Stimulated activated memory B cell treated with anti-CD40 and anti-IgM and Interleukin-4, amounts not matched to agents 10 μg/mL and 1 μg/mL and 100 μg/mL, for 72 hours (primary cell): ENCODE results near the gene CRYGS.
A peak's percentile ranks its signal among the peaks of the same experiment; 100 is the strongest.
"Not testable (repeated sequence)": the region's sequence is repeated elsewhere in the genome, so short reads cannot be mapped to it uniquely, and the experiment has no call there.

ENCODE experiments used
- ATAC-seq: fragments of 150-1000 bp; cut with Tn5 transposase; 2 replicates; pipeline ENCODE4 v1.10.0; 2021
- H3K27ac Mint-ChIP-seq: one replicate; pipeline ENCODE4 v1.8.0; 2022; ENCODE audit warnings: mild to moderate bottlenecking, mixed read lengths
- H3K27me3 Mint-ChIP-seq: one replicate; pipeline ENCODE4 v1.8.0; 2022; ENCODE audit warnings: mixed read lengths
- H3K36me3 Mint-ChIP-seq: one replicate; pipeline ENCODE4 v1.8.0; 2022; ENCODE audit warnings: mixed read lengths
- H3K4me1 Mint-ChIP-seq: one replicate; pipeline ENCODE4 v1.8.0; 2022; ENCODE audit warnings: mixed read lengths
- H3K4me3 Mint-ChIP-seq: one replicate; pipeline ENCODE4 v1.8.0; 2022; ENCODE audit warnings: mild to moderate bottlenecking, moderate library complexity, mixed read lengths
- H3K9me3 Mint-ChIP-seq: one replicate; pipeline ENCODE4 v1.8.0; 2022; ENCODE audit warnings: mixed read lengths

CRYGS gene

GRCh38 chr3:186532598-186533072 is 11.5 kb downstream of the CRYGS start:
- Mint-ChIP-seq H3K4me1 (peaks cover 93% of the 10 kb centered on the region), H3K36me3 (peaks cover 9% of the 10 kb centered on the region), H3K27me3 (no peaks in the 10 kb centered on the region), H3K4me3 (peak overlapping the region; percentile 30), H3K9me3 (no peaks in the 10 kb centered on the region), H3K27ac (peak overlapping the region; percentile 95)
- ATAC-seq, result peak; percentile 82

- not testable (repeated sequence) for H3K4me3 Mint-ChIP-seq, ATAC-seq, H3K9me3 Mint-ChIP-seq, H3K27me3 Mint-ChIP-seq
- Mint-ChIP-seq H3K27ac (peak overlapping the region; percentile 95), H3K36me3 (peaks cover 10% of the 10 kb centered on the region), H3K4me1 (peaks cover 93% of the 10 kb centered on the region)
These were observed 12.5 kb downstream of the CRYGS start for GRCh38 chr3:186531694-186532093.

- Mint-ChIP-seq H3K36me3 (peaks cover 10% of the 10 kb centered on the region), H3K4me3 (no peak overlapping the region), H3K4me1 (peaks cover 93% of the 10 kb centered on the region), H3K27ac (peak overlapping the region; percentile 35), H3K9me3 (no peaks in the 10 kb centered on the region), H3K27me3 (no peaks in the 10 kb centered on the region)
- ATAC-seq, result no peak
These were observed 13.8 kb downstream of the CRYGS start for GRCh38 chr3:186530415-186530814.

GRCh38 chr3:186529201-186529999 is 14.8 kb downstream of the CRYGS start:
- H3K27ac Mint-ChIP-seq, result peak overlapping the region; percentile 56
- peaks cover 10% of the 10 kb centered on the region for H3K36me3 Mint-ChIP-seq
- no peak overlapping the region for H3K4me3 Mint-ChIP-seq
- peaks cover 93% of the 10 kb centered on the region for H3K4me1 Mint-ChIP-seq
- no peaks in the 10 kb centered on the region for H3K9me3 Mint-ChIP-seq
- H3K27me3 Mint-ChIP-seq, result no peaks in the 10 kb centered on the region
- no peak for ATAC-seq

GRCh38 chr3:186526256-186526606 is 17.9 kb downstream of the CRYGS start:
- Mint-ChIP-seq H3K4me3 (peak overlapping the region; percentile 58), H3K4me1 (peaks cover 91% of the 10 kb centered on the region), H3K27me3 (no peaks in the 10 kb centered on the region), H3K27ac (peak overlapping the region; percentile 92), H3K36me3 (peaks cover 6% of the 10 kb centered on the region), H3K9me3 (no peaks in the 10 kb centered on the region)
- peak; percentile 84 for ATAC-seq

- no peaks in the 10 kb centered on the region for H3K9me3 Mint-ChIP-seq
- no peaks in the 10 kb centered on the region for H3K27me3 Mint-ChIP-seq
- peaks cover 93% of the 10 kb centered on the region for H3K4me1 Mint-ChIP-seq
- H3K27ac Mint-ChIP-seq, result peak overlapping the region; percentile 92
- peak overlapping the region; percentile 58 for H3K4me3 Mint-ChIP-seq
- peak; percentile 50 for ATAC-seq
- H3K36me3 Mint-ChIP-seq, result peaks cover 6% of the 10 kb centered on the region
These were observed 18.6 kb downstream of the CRYGS start for GRCh38 chr3:186525369-186526255.

- no peaks in the 10 kb centered on the region for H3K27me3 Mint-ChIP-seq
- no peak for ATAC-seq
- H3K27ac Mint-ChIP-seq, result peak overlapping the region; percentile 92
- peaks cover 6% of the 10 kb centered on the region for H3K36me3 Mint-ChIP-seq
- no peaks in the 10 kb centered on the region for H3K9me3 Mint-ChIP-seq
- H3K4me1 Mint-ChIP-seq, result peaks cover 92% of the 10 kb centered on the region
- H3K4me3 Mint-ChIP-seq, result no peak overlapping the region
These were observed 19.6 kb downstream of the CRYGS start for GRCh38 chr3:186524616-186525015.

GRCh38 chr3:186523434-186523833 is 20.7 kb downstream of the CRYGS start:
- H3K36me3 Mint-ChIP-seq, result peaks cover 6% of the 10 kb centered on the region
- H3K9me3 Mint-ChIP-seq, result no peaks in the 10 kb centered on the region
- no peak for ATAC-seq
- H3K4me1 Mint-ChIP-seq, result peaks cover 90% of the 10 kb centered on the region
- no peaks in the 10 kb centered on the region for H3K27me3 Mint-ChIP-seq
- H3K4me3 Mint-ChIP-seq, result no peak overlapping the region
- H3K27ac Mint-ChIP-seq, result peak overlapping the region; percentile 92

- Mint-ChIP-seq H3K27me3 (no peaks in the 10 kb centered on the region), H3K9me3 (no peaks in the 10 kb centered on the region), H3K4me3 (no peak overlapping the region), H3K4me1 (peaks cover 89% of the 10 kb centered on the region), H3K36me3 (peaks cover 5% of the 10 kb centered on the region), H3K27ac (peak overlapping the region; percentile 92)
- ATAC-seq, result no peak
These were observed 21.2 kb downstream of the CRYGS start for GRCh38 chr3:186523022-186523421.

GRCh38 chr3:186520957-186521842 is 23.0 kb downstream of the CRYGS start:
- Mint-ChIP-seq H3K27me3 (no peaks in the 10 kb centered on the region), H3K9me3 (no peaks in the 10 kb centered on the region), H3K4me1 (peaks cover 81% of the 10 kb centered on the region), H3K36me3 (no peaks in the 10 kb centered on the region), H3K27ac (peak overlapping the region; percentile 81), H3K4me3 (peak overlapping the region; percentile 9)
- ATAC-seq, result peak; percentile 67

- peaks cover 81% of the 10 kb centered on the region for H3K4me1 Mint-ChIP-seq
- no peaks in the 10 kb centered on the region for H3K36me3 Mint-ChIP-seq
- ATAC-seq, result no peak
- no peaks in the 10 kb centered on the region for H3K9me3 Mint-ChIP-seq
- H3K27me3 Mint-ChIP-seq, result no peaks in the 10 kb centered on the region
- H3K4me3 Mint-ChIP-seq, result no peak overlapping the region
- H3K27ac Mint-ChIP-seq, result peak overlapping the region; percentile 81
These were observed 23.7 kb downstream of the CRYGS start for GRCh38 chr3:186520431-186520830.

- H3K36me3 Mint-ChIP-seq, result no peaks in the 10 kb centered on the region
- no peaks in the 10 kb centered on the region for H3K9me3 Mint-ChIP-seq
- H3K27me3 Mint-ChIP-seq, result no peaks in the 10 kb centered on the region
- peak; percentile 86 for ATAC-seq
- H3K4me3 Mint-ChIP-seq, result peak overlapping the region; percentile 25
- peaks cover 81% of the 10 kb centered on the region for H3K4me1 Mint-ChIP-seq
- peak overlapping the region; percentile 53 for H3K27ac Mint-ChIP-seq
These were observed 25.0 kb downstream of the CRYGS start for GRCh38 chr3:186519021-186519658.

GRCh38 chr3:186517218-186517617 is 27.0 kb downstream of the CRYGS start:
- Mint-ChIP-seq H3K27ac (no peak overlapping the region), H3K9me3 (no peaks in the 10 kb centered on the region), H3K4me3 (no peak overlapping the region), H3K36me3 (no peaks in the 10 kb centered on the region), H3K4me1 (peaks cover 74% of the 10 kb centered on the region), H3K27me3 (no peaks in the 10 kb centered on the region)
- no peak for ATAC-seq

GRCh38 chr3:186516646-186517045 is 27.5 kb downstream of the CRYGS start:
- no peaks in the 10 kb centered on the region for H3K9me3 Mint-ChIP-seq
- no peak for ATAC-seq
- no peak overlapping the region for H3K27ac Mint-ChIP-seq
- no peak overlapping the region for H3K4me3 Mint-ChIP-seq
- H3K36me3 Mint-ChIP-seq, result no peaks in the 10 kb centered on the region
- H3K27me3 Mint-ChIP-seq, result no peaks in the 10 kb centered on the region
- peaks cover 74% of the 10 kb centered on the region for H3K4me1 Mint-ChIP-seq
